HEK293 (cell line): ENCODE measurements around the gene TNFRSF4.

Experiments
- CTCF ChIP-seq: fragments of 450-650 bp; formaldehyde crosslinking; IDR thresholded peaks from 2 replicates; pipeline ENCODE4 v1.5.1; 2016; ENCODE audit warnings: missing biosample characterization, missing genetic modification characterization
- ELK4 ChIP-seq: IDR thresholded peaks from 2 replicates; pipeline ENCODE4 v1.6.1; 2011; ENCODE audit warnings: mild to moderate bottlenecking, low read depth, low read length, borderline replicate concordance
- KLF16 ChIP-seq: fragments of 450-650 bp; formaldehyde crosslinking; IDR thresholded peaks from 2 replicates; pipeline ENCODE4 v1.5.1; 2017; ENCODE audit warnings: missing biosample characterization, missing genetic modification characterization
- TCF7L2 ChIP-seq: IDR thresholded peaks from 2 replicates; pipeline ENCODE4 v1.6.1; 2011; ENCODE audit warnings: low read depth, mild to moderate bottlenecking, inconsistent platforms, low read length, moderate library complexity, borderline replicate concordance
- ZFP69B ChIP-seq: fragments of 450-650 bp; formaldehyde crosslinking; IDR thresholded peaks from 2 replicates; pipeline ENCODE4 v1.5.1; 2016; ENCODE audit warnings: missing biosample characterization, missing genetic modification characterization
- ZNF133 ChIP-seq: fragments of 450-650 bp; formaldehyde crosslinking; IDR thresholded peaks from 2 replicates; pipeline ENCODE4 v1.5.1; 2016; ENCODE audit warnings: missing biosample characterization, missing genetic modification characterization
- ZNF24 ChIP-seq: fragments of 450-650 bp; formaldehyde crosslinking; IDR thresholded peaks from 2 replicates; pipeline ENCODE4 v1.5.1; 2016; ENCODE audit warnings: missing biosample characterization, missing genetic modification characterization
- ZNF394 ChIP-seq: fragments of 450-650 bp; formaldehyde crosslinking; IDR thresholded peaks from 2 replicates; pipeline ENCODE4 v1.5.1; 2016; ENCODE audit warnings: missing biosample characterization, missing genetic modification characterization, mild to moderate bottlenecking, moderate library complexity, borderline replicate concordance
- ZNF510 ChIP-seq: fragments of 450-650 bp; formaldehyde crosslinking; IDR thresholded peaks from 2 replicates; pipeline ENCODE4 v1.5.1; 2018; ENCODE audit warnings: mild to moderate bottlenecking, missing genetic modification characterization, missing biosample characterization; ENCODE audit not compliant: insufficient replicate concordance
- ZNF514 ChIP-seq: fragments of 450-650 bp; formaldehyde crosslinking; IDR thresholded peaks from 2 replicates; pipeline ENCODE4 v1.5.1; 2016; ENCODE audit warnings: missing biosample characterization, missing genetic modification characterization
- TF ChIP-seq, protein P1 (sequence below): fragments of 450-650 bp; formaldehyde crosslinking; IDR thresholded peaks from 2 replicates; pipeline ENCODE4 v1.5.1; 2016; ENCODE audit warnings: missing biosample characterization, missing genetic modification characterization

- TF ChIP-seq CTCF (no peak), ZNF24 (no peak), ZNF133 (tag by site-specific recombination) (no peak), ZFP69B (no peak), TCF7L2 (no peak), ELK4 (no peak), KLF16 (no peak), ZNF394 (no peak), ZNF510 (no peak), ZNF514 (tag by site-specific recombination) (no peak)
- TF ChIP-seq, protein P1, sequence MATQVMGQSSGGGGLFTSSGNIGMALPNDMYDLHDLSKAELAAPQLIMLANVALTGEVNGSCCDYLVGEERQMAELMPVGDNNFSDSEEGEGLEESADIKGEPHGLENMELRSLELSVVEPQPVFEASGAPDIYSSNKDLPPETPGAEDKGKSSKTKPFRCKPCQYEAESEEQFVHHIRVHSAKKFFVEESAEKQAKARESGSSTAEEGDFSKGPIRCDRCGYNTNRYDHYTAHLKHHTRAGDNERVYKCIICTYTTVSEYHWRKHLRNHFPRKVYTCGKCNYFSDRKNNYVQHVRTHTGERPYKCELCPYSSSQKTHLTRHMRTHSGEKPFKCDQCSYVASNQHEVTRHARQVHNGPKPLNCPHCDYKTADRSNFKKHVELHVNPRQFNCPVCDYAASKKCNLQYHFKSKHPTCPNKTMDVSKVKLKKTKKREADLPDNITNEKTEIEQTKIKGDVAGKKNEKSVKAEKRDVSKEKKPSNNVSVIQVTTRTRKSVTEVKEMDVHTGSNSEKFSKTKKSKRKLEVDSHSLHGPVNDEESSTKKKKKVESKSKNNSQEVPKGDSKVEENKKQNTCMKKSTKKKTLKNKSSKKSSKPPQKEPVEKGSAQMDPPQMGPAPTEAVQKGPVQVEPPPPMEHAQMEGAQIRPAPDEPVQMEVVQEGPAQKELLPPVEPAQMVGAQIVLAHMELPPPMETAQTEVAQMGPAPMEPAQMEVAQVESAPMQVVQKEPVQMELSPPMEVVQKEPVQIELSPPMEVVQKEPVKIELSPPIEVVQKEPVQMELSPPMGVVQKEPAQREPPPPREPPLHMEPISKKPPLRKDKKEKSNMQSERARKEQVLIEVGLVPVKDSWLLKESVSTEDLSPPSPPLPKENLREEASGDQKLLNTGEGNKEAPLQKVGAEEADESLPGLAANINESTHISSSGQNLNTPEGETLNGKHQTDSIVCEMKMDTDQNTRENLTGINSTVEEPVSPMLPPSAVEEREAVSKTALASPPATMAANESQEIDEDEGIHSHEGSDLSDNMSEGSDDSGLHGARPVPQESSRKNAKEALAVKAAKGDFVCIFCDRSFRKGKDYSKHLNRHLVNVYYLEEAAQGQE (tag by site-specific recombination): no peak
Observed at GRCh38 chr1:1162597-1163537, 51.1 kb downstream of the TNFRSF4 start.
